NK-92 (cell line): ENCODE results near the gene HIF1AN.
"Not testable (repeated sequence)": the region's sequence is repeated elsewhere in the genome, so short reads cannot be mapped to it uniquely, and the experiment has no call there.

Experiments
- DNase-seq: peaks from one replicate; lab custom pipeline; 2025; ENCODE audit not compliant: unreplicated experiment; lab: John Stamatoyannopoulos, UW

Gene HIF1AN

DNA sequence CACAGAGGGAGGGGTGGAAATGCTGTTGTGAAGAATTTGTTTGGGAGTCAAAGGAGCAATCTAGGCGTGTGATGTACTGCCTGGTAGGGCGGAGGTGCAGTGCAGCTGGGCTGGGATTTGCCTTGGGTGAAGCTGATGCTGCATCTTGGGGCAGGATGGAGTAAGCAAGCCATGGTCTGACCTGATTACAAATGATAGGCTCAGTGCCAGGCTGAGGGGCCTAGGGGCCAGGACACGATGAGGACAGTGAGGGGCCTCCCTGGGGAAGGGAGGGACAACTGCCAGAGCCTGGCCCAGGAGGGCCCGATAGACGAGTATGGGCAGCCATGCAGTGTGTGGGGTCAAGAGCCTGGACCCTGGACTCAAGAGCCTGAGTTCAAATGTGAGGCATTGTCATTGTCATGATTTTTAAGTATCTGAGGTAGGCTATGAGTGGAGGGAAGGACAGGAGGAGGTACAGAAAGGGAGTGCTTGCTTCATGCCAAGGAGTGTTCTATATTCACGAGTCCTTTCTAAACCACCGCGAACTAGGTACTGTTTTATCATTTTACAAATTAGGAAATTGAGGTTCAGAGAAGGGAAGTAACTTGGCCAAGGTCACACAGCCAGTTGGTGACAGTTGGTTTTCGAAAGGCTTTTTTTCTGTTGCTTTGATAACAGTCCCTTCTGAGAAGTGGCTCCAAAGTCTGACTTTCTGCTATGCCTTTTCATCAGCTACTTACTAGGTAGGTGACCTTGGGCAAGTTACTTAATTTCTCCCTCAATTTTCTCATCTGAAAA, 29.7 kb downstream of the HIF1AN start:
- no peak for DNase-seq

DNA sequence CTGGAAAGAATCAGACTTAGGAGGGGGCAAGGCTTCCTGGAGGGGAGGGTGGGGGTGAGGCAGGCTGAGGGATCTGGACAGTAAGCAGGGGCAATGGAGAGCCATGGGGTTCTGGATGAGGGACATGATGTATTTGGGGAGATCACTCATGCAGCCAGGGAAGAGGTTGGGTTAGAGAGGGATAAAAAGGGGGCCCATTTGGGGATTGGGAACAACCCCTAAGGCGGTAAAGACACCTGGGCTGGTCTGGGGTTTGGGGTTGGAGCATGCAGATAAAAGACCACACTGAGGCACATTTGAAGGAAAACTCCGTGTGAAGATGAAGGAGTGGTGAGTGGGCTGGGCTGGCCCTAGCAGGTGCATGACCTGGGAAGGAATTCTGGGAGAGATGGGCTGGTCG, 30.8 kb downstream of the HIF1AN start:
- DNase-seq: no peak

DNA sequence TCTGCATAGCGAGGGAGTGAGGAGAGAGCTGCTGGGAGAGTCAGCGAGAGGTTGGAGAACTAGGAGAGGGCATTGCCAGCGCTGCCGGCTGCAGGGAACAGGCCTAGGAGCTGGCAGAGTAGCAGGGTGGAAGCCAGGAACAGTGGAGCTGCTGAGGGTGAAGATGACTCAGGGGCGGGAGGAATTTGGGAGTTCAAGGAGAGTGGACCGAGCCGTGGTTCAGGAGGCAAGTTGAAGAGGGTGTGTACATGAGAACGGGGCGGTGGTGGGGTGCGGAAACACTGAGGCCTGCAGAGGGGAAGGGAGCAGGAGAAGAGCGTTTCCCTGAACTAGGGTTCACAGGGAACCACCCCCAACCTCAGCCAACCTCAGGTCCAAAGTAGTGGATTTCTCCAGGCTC, 31.5 kb downstream of the HIF1AN start:
- no peak for DNase-seq

DNA sequence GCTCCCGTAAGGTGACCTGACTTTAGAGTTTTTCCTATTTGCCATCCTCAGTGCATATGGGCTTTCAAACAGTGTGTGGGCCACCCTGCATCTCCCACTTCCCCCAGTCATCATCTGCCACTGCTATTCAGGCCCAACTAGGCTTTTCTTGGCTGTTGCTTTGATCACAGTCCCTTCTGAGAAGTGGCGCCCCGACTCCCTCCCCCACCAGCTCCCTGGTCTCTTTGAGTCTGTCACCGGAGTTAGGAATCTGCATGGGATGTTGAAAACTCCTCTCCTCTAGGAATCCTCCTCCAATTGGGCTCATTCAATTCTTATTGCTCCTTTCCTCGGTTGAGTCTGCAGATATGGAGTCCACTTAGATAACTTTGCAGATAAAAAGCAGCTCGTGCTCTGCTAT, 32.1 kb downstream of the HIF1AN start:
- no peak for DNase-seq

DNA sequence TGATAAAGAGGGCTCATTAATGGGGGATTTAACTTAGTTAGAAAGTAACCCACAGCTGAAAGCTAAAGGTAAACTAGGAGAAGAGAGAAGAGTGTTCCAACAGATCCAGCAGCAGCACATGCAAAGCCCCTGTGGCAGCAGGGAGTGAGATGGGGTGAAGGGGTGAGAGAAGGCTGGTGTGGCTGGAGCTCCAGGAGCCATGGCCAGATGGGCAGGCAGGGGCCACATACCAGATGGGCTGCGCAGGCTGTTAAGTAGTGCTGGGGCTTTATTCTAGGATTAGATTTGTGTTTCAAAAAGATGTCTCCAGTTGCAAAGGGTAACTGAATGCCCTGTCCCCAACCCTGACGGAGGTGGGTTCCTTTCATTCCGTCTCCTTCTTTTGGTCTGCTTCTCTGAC, 33.2 kb downstream of the HIF1AN start:
- DNase-seq: no peak

DNA sequence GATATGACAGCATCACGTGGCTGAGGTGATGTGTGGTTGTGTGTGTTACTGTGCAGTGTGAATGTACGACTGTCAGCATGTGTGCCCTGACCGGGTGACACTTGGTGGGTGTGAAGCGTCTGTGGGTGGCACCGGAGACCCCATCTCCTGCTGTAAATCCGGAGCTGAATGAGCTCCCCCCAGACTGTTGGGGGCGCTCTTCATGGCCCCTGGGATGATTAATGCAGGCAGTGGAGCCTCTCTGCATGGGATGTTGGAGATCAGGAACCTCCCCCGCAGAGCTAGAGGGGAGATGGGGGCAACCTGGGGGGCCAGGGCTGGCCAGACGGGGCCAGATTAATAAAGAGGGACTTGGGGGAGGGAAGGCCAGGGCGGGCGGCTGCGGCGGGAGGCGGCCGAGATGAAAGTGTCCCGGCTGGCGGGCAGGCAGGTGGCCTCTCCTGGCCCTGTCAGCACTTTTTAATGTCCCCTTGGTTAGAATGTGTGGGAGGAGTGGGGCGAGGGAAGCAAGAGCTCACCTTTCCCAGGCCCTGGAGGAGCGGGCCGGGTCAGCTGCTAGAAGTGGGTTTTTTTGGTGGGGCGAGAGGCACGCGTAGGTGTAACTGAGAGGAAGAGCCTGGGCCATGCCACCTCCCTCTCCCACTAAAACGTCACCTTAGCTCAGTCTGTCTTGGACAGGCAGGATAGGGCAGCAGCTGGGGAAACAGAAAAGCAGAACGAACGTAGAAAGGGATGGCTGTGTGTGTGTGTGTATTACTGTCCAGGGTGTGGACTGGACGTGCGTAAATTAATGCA, 34.1 kb downstream of the HIF1AN start:
- no peak for DNase-seq

DNA sequence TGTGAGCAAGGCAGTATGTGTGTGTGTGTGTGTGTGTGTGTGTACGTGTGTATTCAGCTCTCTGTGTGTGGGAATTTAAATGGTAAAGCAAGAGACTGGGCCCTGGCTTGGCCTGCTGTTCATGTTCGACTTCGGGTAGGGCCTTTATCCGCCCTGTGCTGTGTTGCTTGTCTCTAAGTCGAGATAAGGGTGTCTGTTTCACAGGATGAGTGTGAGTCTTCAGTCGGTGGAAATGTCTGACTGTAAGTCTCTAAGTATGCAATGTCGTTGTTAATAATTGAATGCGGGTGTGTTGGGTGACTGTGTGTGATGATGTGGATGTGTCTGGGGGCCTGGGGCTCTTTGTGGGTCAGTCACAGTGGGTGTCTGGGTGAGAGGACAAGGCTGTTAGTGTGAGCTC, 34.8 kb downstream of the HIF1AN start:
- DNase-seq: no peak

DNA sequence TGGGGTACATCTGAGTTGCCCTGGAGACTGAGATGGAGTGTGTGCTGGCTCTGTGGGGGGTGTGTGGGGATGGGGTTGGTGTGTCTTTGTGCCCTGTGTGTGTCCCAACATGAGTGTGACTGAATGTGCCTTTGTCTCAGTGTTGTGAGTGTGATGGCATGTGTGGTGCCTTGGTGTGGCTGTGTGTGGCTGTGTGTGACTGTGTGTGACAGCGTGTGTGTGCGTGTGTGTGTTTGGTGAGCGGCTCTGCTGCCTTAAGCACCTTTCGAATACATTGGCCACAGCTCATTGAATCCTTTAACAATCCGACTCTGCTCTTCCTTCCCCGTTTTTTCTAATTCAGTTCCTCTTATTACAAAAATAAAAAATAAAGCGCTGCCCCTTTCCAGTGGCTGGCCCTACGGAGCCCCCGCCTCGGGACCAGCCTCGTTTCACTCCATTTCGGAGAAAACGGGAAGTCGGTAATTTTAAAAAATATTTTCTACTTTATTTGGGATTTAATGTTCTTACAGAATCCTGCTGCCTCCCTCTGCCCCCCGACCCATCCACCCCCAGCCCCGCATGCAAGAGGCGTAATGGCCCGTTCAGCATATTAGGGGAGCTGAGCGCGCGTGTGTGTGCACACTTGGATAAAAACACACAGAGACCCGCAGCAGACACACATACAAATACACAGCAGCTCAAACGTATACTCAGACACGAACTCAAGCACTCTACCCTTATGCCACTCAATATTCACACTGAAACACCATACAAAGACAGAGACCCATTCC, 35.5 kb downstream of the HIF1AN start:
- DNase-seq: no peak

DNA sequence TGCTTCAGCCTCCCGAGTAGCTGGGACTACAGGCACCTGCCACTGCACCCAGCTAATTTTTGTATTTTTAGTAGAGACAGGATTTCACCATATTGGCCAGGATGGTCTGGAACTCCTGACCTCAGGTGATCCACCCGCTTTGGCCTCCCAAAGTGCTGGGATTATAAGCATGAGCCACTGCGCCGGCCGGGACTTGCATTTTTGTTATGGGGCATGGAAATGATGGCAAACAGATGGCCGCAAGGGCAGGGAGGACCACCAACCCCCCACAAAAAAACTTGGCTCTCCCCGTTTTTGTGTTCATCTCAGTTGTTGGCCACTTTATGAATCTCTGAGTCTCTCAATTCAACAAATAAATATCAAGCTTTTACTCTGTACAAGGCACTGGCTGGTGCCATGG, 39.4 kb downstream of the HIF1AN start:
- not testable (repeated sequence) for DNase-seq

DNA sequence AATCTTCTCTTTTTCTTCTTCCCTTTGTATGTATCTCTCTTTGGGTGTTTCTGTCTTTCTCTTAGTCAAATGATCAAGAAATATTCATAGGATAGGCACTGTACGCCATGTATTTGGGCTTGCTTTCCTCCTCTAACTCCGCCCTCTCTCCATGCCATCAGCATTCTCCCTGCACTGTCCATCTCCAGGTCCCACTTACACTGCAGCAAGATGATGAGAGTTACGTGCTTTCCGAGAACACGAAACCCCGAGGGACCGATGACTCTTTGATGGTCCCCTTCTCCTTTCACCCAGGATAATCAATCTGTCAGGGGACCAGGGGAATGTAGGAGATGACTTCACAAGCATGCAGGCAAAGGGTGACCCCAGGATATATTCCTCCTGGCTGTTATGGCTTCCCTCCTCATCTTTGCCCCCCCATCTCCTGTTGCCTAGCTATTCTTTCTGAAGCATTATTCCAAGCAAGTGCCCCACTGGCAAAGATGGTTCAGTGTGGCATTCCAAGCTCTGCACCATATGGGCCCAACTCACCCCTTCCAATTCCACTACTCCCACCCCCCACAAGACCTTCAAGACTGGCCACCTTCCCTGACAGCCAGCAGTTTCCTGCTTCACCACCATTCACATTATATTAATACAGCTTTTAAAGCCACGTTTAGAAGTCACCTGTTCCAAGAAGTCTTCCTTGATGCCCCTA, 40.0 kb downstream of the HIF1AN start:
- DNase-seq: no peak

DNA sequence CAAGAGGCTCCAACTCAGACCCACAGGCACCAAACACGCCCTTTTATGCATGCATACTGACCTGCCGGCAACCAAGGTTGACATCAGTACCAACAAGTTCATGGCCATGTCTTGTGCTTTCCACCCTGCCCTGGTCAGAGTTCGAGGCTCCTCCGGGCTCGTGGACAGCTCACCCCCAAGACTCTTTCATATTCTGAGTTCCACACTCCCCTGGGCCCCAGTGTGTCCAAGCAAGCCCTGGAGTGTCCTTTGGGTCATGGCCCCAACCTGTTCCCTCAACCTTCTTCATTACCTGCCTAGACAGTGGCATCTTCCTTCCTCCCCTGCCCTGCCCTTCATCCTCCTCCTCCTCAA, 40.5 kb downstream of the HIF1AN start:
- no peak for DNase-seq

DNA sequence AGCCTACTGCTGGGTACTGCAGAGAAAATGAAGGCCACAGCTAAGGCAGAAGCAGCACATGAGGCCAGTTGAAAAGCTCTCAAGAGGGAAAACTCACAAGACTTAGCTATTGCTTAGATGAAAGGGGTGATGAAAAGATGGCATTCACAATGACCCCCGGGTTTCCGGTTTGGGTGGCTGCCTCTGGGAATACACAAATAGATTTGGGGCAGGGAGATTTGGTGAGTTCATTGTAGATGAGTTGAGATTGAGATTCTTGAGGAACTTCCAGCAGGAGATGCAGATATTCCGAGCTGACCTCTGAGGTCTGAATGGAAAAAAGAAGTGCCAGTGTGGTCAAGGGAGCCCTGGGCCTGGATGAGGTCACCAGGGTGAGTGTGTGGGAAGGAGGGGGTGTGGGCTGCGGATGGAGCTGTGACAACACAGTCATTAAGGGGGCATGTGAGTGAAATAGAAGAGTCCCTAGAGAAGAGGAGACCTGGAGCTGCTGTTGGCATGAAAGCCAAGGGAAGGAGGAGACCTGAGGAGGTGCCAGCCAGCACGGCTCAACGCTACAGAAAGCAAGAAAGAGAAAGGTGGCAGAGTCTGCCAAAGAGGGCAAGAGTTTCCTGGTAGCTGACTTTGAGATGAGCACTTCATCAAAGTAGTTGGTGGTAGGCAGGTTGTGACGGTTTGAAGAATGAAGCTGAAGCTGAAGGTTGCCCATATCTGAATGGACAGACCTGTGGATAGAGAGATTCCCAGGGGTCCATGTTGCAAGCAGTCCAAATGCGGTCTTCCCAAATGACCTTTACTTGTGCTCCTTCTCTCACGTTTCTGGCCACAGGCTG, 43.7 kb downstream of the HIF1AN start:
- no peak for DNase-seq

DNA sequence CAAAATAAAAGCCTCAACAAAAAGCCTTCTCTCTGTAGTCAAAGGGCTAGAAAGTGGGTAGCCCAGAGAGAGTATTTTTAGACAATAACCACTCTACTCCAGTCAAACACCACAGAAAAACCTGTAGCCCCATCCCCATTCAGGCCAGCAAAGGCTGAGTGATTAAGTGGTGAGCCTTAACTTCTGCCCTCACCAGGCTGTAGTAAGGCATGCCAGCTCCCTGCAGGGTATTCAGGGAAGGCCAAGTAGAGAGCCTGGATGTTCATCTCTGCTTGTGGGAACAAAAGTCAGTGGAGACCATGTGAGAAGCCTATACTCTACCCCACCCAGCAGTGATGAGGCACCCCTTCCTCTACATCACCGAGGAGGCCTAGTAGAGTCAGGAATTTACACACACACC, 51.2 kb downstream of the HIF1AN start:
- no peak for DNase-seq

DNA sequence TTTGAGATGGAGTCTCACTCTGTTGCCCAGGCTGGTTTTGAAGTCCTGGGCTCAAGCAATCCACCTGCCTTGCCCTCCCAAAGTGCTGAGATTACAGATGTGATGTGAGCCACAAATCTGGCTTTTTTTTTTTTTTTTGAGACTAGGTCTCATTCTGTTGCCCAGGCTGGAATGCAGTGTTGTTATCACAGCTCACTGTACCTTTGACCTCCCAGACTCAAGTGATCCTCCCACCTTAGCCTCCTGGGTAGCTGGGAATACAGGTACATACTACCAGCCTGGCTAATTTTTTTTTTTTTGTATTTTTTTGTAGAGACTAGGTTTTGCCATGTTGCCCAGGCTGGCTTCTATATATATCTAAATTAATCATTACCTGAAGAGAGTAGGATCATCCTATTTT, 62.4 kb downstream of the HIF1AN start:
- DNase-seq: no peak

DNA sequence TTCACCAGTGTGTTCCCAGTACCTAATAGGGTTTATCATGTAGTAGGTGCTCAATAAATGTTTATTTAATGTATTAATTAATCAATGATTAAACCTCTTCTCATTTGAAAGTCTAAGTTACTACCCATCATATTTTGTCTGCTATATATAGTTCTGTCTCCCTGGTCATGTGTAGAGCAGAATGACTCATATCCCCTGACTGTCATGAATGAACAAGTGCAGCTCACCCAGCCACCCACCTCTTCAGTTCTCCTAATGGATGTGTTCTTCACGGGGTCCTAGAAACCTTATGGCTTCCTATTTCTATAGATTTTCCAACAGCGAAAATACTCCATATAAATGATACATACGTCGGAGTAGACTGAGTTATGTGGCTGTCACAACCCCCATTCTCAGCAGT, 64.5 kb downstream of the HIF1AN start:
- no peak for DNase-seq

DNA sequence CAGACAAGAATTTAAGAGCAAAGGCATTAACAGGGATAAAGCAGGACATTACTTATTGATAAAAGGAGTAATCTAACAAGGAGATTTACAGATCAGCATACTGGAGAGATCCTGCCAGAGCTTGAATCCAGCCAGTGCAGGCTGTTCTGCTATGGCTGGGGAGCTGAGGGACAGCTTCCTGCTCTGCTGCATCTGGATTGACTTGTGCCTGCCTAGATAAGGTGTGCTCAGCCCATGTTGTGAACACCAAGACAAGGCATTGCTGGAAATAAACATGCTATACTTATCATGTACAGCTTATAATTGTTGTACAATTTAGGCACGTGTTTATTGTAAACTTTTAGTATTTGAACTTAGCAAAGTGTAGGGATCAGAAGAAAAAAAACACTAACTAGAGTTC, 71.7 kb downstream of the HIF1AN start:
- DNase-seq: no peak
